Sigmoid colon (tissue), 4 donors: ENCODE data around the gene DNAAF3.

ENCODE experiments used
- EP300 ChIP-seq, 4 donors: sonication (generic); formaldehyde crosslinking; IDR thresholded peaks; one replicate each; pipeline ENCODE4 v1.6.1; 2017; ENCODE audit warnings: antibody characterized with exemption in 4 of 4
- POLR2A ChIP-seq, 2 donors: fragments of 450-650 bp; IDR thresholded peaks; one replicate each; pipeline ENCODE4 v1.6.1; 2016; ENCODE audit warnings: antibody characterized with exemption in 2 of 2, mild to moderate bottlenecking in 2 of 2, moderate library complexity in 2 of 2
- TF ChIP-seq, protein P1 (sequence below), 4 experiments: fragments of 450-650 bp in 3 of 4; fragments of 200-600 bp in 1 of 4; IDR thresholded peaks; one replicate each; pipeline ENCODE4 v1.5.1; 2016 to 2019; ENCODE audit warnings: antibody characterized with exemption in 4 of 4, mild to moderate bottlenecking in 3 of 4, moderate library complexity in 2 of 4

DNA sequence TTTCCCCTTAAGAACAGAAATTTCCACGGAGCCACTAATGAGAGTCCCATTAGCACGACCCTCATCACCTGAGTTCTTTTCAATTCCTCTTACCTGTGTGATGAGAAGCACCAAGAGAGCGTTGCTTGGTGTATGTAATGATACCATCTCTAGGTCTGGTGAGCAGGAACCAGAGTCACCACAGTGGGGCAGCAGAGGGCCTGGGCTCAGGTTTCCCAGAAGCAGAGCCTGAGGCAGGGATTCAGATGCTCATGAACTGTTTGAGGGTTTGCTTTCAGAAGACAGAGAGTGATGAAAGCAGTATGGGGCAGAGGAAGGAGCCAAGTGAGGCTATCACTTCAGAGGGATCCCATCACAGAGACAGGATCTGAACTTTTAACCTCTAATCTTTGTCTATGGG lies 46.0 kb upstream of the DNAAF3 start:
- TF ChIP-seq, protein P1, sequence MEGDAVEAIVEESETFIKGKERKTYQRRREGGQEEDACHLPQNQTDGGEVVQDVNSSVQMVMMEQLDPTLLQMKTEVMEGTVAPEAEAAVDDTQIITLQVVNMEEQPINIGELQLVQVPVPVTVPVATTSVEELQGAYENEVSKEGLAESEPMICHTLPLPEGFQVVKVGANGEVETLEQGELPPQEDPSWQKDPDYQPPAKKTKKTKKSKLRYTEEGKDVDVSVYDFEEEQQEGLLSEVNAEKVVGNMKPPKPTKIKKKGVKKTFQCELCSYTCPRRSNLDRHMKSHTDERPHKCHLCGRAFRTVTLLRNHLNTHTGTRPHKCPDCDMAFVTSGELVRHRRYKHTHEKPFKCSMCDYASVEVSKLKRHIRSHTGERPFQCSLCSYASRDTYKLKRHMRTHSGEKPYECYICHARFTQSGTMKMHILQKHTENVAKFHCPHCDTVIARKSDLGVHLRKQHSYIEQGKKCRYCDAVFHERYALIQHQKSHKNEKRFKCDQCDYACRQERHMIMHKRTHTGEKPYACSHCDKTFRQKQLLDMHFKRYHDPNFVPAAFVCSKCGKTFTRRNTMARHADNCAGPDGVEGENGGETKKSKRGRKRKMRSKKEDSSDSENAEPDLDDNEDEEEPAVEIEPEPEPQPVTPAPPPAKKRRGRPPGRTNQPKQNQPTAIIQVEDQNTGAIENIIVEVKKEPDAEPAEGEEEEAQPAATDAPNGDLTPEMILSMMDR (IDR thresholded peaks at IDR 0.05), result no peak
- no peak for TF ChIP-seq EP300 (IDR thresholded peaks at IDR 0.05)
- TF ChIP-seq POLR2A (IDR thresholded peaks at IDR 0.05), result no peak
